ENCODE measurements around the gene NPAS2. TPM values are rescaled to one million over a fixed set of nuclear protein-coding genes. Genes with fewer than 3 reads are reported as not detected.

The NPAS2 gene
- total RNA-seq, 4 donors from 2014 or later: 7.7 to 83.2 (median 15.1) TPM

- Histone ChIP-seq H3K9me3 (no peaks in the 10 kb centered on the region), H3K4me1 (no peaks in the 10 kb centered on the region), H3K27ac (peak overlapping the region in 1 of 4 donors; percentile 28), H3K4me3 (no peak overlapping the region), H3K36me3 (no peaks in the 10 kb centered on the region), H3K27me3 (no peaks in the 10 kb centered on the region)
- DNase-seq (ENCODE audit: low spot score in 2 of 2): no peak
- no peak for TF ChIP-seq EP300 (IDR thresholded peaks at IDR 0.05)
- TF ChIP-seq POLR2A (IDR thresholded peaks at IDR 0.05): no peak
- no peak for TF ChIP-seq CTCF (IDR thresholded peaks at IDR 0.05)
- 76 to 81% methylated on average over 12 of the region's 12 CpGs for WGBS, 2 donors
These were observed 144.3 kb downstream of the NPAS2 start for GRCh38 chr2:100964222-100964621.

GRCh38 chr2:100964681-100965169 lies 144.8 kb downstream of the NPAS2 start:
- no peaks in the 10 kb centered on the region for H3K36me3 ChIP-seq
- peak overlapping the region in 1 of 4 donors; percentile 28 for H3K27ac ChIP-seq
- 60 to 64% methylated on average over 11 of the region's 11 CpGs for WGBS, 2 donors
- H3K9me3 ChIP-seq: no peaks in the 10 kb centered on the region
- no peaks in the 10 kb centered on the region for H3K27me3 ChIP-seq
- no peak for TF ChIP-seq POLR2A (IDR thresholded peaks at IDR 0.05)
- TF ChIP-seq EP300 (IDR thresholded peaks at IDR 0.05): no peak
- no peak for TF ChIP-seq CTCF (IDR thresholded peaks at IDR 0.05)
- no peak for DNase-seq (ENCODE audit: low spot score in 2 of 2)
- H3K4me3 ChIP-seq: no peak overlapping the region
- H3K4me1 ChIP-seq: no peaks in the 10 kb centered on the region

- Histone ChIP-seq H3K27me3 (no peaks in the 10 kb centered on the region), H3K36me3 (no peaks in the 10 kb centered on the region), H3K4me1 (no peaks in the 10 kb centered on the region), H3K4me3 (no peak overlapping the region), H3K27ac (no peak overlapping the region), H3K9me3 (no peaks in the 10 kb centered on the region)
- WGBS, 2 donors: 90 to 97% methylated on average over 5 of the region's 5 CpGs
- no peak for DNase-seq (ENCODE audit: low spot score in 2 of 2)
- TF ChIP-seq CTCF (IDR thresholded peaks at IDR 0.05) (no peak), EP300 (IDR thresholded peaks at IDR 0.05) (no peak), POLR2A (IDR thresholded peaks at IDR 0.05) (no peak)
These were observed 145.7 kb downstream of the NPAS2 start for GRCh38 chr2:100965596-100965995.

GRCh38 chr2:100967716-100968115 lies 147.8 kb downstream of the NPAS2 start:
- TF ChIP-seq POLR2A (IDR thresholded peaks at IDR 0.05) (no peak), CTCF (IDR thresholded peaks at IDR 0.05) (no peak), EP300 (IDR thresholded peaks at IDR 0.05) (no peak)
- no peaks in the 10 kb centered on the region for H3K4me1 ChIP-seq
- H3K27me3 ChIP-seq: no peaks in the 10 kb centered on the region
- no peak for DNase-seq (ENCODE audit: low spot score in 2 of 2)
- peaks cover 0 to 9% (median 0%) of the 10 kb centered on the region in 3 donors for H3K36me3 ChIP-seq
- H3K27ac ChIP-seq: no peak overlapping the region
- no peaks in the 10 kb centered on the region for H3K9me3 ChIP-seq
- H3K4me3 ChIP-seq: no peak overlapping the region
- WGBS, 2 donors: 84 to 86% methylated on average over 8 of the region's 8 CpGs

GRCh38 chr2:100968146-100969145 lies 148.5 kb downstream of the NPAS2 start:
- no peak for DNase-seq (ENCODE audit: low spot score in 2 of 2)
- 84 to 92% methylated on average over 28 of the region's 28 CpGs for WGBS, 2 donors

More at GRCh38 chr2:100968146-100969145, 148.5 kb downstream of the NPAS2 start:
- H3K9me3 ChIP-seq: no peaks in the 10 kb centered on the region
- TF ChIP-seq CTCF (IDR thresholded peaks at IDR 0.05) (no peak), POLR2A (IDR thresholded peaks at IDR 0.05) (no peak), EP300 (IDR thresholded peaks at IDR 0.05) (no peak)
- H3K36me3 ChIP-seq: peaks cover 0 to 15% (median 0%) of the 10 kb centered on the region in 3 donors
- no peak overlapping the region for H3K27ac ChIP-seq
- no peaks in the 10 kb centered on the region for H3K27me3 ChIP-seq
- H3K4me1 ChIP-seq: no peaks in the 10 kb centered on the region
- H3K4me3 ChIP-seq: no peak overlapping the region

Measured in tibial nerve (tissue), 4 donors.